ENCODE data around the gene POU2F2.

DNA sequence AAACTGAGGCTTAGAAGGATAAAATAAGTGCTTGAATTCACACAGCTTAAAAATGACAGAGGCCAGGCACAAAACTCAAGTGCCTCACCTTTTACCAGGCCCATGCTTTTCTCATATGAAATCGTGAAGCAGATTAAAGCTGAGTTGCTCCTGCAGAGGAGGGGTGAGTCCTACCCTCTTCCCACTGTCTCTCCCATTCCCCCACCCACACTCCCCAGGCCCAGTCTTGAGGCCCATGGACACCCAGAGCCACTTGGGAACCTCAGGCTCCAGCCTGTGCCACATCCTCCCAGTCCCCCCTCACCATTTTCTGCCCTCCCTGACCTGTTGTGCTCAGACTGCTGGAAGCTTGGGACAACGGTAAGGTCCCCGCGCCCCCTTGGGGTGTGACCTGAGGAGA is 38.7 kb downstream of the POU2F2 start:
- TF ChIP-seq EZH2 (IDR thresholded peaks at IDR 0.05; ENCODE audit: low read depth, unreplicated experiment) (no peak), CTCF (conservative IDR thresholded peaks at IDR 0.05; ENCODE audit: low read depth in 2 of 2) (0 out of 4 replicates have a peak, but pooled peaks of 1 of the 2 experiments have one; percentile 5), REST (IDR thresholded peaks at IDR 0.05; ENCODE audit: unreplicated experiment) (no peak), CREB1 (CRISPR knock-in tag; IDR thresholded peaks at IDR 0.05; ENCODE audit: low read depth) (no peak), POLR2AphosphoS5 (IDR thresholded peaks at IDR 0.05; ENCODE audit: low read depth) (no peak), JUNB (IDR thresholded peaks at IDR 0.05; ENCODE audit: unreplicated experiment) (no peak), EZH2phosphoT487 (IDR thresholded peaks at IDR 0.05; ENCODE audit: unreplicated experiment) (no peak), ETS1 (IDR thresholded peaks at IDR 0.05) (no peak), STAT1 (IDR thresholded peaks at IDR 0.05; ENCODE audit: unreplicated experiment) (no peak)

Data from GM23338 (cell line).